Bone marrow (tissue), 2 donors: ENCODE data around the gene RHBDD3.

Source experiments
- DNase-seq, 2 donors: peaks; one replicate each; lab custom pipeline; 2025; lab: John Stamatoyannopoulos, UW

Gene RHBDD3

GRCh38 chr22:29306175-29306834 is 38.5 kb upstream of the RHBDD3 start, which contains the start of gene GAS2L1:
GAS2L1 (plus strand) TSS chr22:29306650; CDS start chr22:29308106, 1,456 bp downstream.
- peak; percentile 49 to 60 for DNase-seq

DNA sequence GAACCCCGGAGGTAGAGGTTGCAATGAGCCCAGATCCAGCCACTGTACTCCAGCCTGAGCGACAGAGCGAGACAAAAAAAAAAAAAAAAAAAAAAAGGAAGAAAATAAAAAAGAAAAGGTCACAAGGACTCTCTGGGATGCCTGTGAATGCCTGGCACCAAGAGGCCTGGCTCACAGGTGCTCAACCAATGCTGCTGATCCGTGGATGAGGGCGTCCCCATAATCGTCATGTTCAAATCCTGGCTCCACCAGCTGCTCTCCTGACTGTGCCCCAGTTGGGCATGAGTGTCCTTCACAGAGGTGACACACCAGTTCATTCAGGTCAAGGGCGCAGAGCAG is 38.0 kb upstream of the RHBDD3 start:
- DNase-seq = no peak

DNA sequence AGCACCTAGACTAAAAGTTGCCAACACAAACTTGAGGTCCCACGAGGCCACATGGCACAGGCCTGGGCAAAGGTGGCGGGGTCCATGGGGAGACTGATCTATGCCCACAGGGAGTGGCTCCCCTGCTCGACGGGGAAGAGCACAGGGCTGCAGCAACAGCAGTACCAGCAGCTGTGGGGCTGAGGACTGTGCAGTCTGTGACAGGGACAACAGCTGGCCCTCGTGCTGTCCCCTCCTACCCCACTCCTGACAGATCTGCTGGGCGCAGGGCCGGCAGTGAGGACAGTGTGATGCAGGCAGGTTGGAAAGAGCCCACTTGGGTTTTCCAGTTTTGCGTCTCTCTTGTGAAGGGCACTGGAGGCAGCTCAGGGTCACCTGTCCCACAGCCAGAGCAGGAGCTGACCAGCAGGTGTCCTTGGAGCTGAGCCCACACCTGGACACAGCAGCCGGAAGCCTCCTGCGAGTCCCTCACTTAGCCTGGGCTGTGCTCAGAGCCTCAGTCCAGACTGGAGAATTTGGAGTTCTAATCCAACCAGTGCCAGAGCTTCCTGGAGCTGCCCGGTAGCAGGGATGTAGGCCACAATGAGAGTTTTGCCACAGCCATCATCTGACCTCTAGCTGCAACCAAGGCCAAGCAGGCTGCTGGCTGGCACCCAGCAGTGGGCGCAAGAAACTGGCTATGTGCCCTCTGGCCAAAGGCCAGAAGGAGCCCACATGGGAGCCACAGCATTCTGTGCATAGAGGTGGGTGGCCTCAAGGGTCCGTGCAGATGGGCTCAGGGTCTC is 35.1 kb upstream of the RHBDD3 start:
- DNase-seq = no peak

DNA sequence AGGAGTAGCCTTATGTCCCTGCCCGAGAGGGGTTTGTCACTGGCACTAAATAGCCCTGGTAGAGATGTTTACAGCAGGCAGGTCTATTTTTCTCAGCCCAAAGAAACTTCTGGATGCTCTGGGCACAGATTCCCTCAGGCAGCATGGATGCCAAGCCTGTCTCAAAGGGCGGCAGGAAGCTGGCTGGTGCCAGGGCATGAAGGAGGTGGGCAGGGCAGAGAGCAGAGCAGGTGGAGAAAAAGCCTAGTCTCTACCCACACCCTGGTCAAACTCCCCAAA is 34.6 kb upstream of the RHBDD3 start:
- no peak for DNase-seq

DNA sequence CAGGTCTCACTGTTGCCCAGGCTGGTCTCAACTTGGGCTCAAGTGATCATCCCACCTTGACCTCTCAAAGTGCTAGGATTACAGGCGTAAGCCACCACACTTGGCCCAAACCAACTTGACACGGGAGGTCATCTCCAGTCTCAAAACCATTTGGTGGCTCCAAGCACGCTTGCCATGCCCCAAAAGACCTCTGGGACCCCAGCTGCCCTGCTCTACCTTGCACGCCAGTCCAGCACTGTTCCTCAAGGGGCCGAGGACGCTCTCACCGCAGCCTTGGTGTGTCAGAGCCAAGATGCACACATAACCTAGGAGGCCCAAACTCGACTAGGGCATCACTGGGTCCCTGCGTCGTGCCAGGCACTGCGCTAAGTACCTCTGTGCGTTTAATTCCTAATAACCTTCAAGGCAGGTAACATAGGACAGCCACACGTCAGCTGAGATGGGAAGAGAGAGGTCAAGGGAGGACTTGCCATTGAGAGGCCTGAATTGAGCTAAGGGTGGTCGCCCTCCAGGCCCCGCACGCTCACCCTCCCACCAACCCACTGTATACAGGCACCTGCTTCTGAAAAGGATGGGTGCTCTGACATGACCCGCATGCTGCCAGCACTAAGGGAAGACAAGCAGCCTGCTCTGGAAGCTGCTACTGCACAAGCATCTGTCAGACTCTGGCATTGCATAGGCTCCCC is 34.1 kb upstream of the RHBDD3 start:
- no peak for DNase-seq

DNA sequence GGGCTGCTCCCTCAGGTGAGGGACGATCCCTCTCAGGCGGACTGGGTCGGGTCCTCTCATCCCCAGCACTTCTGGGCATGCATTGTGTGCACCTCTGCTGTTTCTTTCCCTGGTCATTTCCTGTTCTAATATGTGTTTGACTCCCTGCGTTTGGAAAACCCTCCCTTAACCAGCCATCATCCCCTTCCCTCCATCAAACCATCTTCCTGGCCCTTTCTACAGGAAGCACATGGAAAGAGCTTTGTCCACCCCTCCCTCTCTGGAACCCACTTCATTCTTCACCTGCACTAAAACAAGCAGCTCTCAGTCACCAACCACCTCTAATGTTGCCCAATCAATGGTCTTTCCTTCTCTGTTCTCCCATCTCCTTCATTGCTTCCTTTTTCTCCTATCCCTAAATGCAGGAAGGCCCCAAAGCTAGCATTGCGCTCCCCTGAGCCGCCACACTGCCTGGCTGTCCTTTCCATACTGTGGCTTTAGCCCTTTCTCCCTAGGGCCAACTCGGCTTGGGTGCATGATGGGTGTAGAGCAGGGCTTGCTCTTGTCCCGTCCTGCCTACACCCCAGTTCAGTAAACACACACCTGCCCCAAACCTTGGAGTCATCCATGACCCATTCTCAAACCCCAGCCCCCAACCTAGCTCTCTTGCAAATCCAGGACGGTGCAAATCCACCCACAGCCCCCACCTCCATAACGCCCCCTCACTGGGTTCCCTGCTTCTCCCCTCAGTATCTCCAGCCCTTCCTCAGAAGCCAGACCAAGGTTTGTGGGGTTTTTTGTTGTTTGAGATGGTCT is 33.2 kb upstream of the RHBDD3 start:
- DNase-seq = no peak

- no peak for DNase-seq
Measured at GRCh38 chr22:29300467-29300806, 32.7 kb upstream of the RHBDD3 start.

DNA sequence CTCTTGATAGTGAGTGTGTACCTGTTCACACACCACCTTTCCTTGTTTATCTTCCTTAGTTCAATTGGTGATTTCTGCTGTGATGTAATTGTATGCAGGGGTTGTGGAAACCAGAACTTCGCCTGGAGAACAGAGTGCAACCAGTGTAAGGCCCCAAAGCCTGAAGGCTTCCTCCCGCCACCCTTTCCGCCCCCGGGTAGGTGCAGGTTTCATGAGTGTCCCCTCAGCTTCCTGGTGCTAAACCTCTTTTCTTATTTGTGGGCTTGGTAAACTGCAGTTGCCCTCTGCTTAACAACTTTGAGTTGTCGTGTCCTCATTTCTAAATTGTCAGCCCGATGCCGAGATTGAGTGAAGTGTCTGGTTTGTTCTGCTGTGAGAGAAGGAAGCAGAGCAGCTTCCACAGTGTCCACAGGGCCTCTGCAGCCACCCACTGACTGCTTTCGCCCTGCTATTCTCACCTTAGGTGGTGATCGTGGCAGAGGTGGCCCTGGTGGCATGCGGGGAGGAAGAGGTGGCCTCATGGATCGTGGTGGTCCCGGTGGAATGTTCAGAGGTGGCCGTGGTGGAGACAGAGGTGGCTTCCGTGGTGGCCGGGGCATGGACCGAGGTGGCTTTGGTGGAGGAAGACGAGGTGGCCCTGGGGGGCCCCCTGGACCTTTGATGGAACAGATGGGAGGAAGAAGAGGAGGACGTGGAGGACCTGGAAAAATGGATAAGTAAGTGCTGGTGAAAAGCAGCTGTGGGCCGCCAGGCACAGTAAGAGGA is 31.5 kb upstream of the RHBDD3 start:
- no peak for DNase-seq

DNA sequence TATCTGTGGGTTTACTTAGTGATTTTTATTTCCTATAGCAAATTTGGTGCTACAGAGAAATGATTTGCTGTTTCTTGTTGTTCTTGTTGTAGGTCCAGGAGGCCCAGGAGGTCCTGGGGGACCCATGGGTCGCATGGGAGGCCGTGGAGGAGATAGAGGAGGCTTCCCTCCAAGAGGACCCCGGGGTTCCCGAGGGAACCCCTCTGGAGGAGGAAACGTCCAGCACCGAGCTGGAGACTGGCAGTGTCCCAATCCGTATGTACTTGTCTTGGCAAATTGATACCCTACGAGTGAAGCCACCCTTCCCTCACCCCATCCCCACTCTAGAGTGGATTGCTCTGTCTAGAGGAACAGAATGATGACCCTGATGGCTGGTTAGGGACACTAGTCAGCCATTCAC is 30.9 kb upstream of the RHBDD3 start:
- DNase-seq = no peak

DNA sequence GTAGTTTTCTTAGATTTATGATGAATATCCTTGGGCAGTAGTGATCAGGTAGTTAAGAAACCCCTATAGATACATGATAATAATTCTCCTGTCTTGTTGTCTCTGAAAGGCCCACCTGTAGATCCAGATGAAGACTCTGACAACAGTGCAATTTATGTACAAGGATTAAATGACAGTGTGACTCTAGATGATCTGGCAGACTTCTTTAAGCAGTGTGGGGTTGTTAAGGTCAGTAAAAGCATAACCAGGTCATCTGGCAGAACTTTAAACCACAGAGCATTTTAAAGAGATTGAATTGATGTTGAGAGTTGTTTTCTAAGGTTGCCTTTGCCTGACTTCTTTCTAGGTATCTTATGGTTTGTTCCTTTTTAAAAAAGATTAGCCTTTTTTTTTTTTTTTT is 24.6 kb upstream of the RHBDD3 start:
- DNase-seq = no peak

GRCh38 chr22:29291215-29291614 is 23.4 kb upstream of the RHBDD3 start:
- DNase-seq = no peak

DNA sequence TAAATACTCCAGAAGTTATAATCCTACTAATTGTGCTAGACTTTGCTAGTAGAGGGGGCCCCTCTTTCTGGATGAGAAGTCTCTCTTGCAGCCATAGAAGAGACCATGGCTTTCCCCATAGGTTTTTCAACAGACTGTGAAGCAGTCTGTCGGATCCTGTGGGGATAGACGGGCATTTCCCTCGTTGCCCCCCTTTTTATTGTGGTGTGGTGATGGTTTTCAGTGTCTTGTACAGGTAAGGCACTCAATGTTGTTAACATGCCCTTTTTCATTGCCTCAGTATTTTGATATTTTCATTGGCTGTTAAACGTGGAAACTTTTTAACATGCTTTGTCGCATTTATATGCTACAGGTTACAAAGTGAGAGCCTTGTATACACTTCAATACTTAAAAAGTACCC is 22.3 kb upstream of the RHBDD3 start:
- no peak for DNase-seq

DNA sequence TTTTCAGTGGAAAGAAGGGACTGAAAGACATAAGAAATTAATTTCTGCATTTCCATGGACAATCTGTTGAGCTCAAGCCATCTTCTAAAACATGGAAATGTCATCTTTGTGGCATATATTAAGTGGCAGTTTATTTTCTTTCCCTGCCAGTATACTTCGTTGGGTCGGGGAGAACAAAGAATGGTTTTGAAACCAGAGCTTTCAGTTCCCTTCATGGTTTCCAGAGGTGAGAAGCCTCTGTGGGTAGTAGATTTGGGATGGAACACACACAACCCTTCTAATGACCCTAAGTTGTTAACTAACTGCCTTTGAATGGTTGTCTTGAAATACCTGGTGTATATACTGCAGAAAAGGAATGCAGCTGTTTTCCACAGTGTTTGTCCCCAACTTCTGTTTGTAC is 21.1 kb upstream of the RHBDD3 start:
- no peak for DNase-seq

DNA sequence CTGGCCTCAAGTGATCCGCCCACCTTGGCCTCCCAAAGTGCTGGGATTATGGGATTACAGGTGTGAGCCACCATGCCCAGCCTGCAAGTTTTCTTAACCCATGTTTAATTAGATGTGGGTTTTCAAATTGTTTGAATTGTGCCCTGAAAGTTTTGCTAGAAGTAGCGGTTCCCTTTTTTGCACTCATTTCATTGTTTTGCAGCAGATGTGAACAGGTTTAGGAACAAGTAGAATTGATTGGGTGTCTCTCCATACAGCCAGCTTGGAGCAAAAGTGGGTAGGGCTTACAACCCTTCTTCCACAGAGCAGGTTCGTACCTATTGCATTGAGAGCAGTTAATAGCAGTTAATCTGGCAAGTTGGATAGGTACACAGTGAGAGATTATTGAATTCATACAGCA is 16.4 kb upstream of the RHBDD3 start:
- DNase-seq = no peak

- no peak for DNase-seq
Measured at GRCh38 chr22:29277927-29278326, 10.1 kb upstream of the RHBDD3 start.

GRCh38 chr22:29275819-29276565 is 8.2 kb upstream of the RHBDD3 start:
- no peak for DNase-seq

DNA sequence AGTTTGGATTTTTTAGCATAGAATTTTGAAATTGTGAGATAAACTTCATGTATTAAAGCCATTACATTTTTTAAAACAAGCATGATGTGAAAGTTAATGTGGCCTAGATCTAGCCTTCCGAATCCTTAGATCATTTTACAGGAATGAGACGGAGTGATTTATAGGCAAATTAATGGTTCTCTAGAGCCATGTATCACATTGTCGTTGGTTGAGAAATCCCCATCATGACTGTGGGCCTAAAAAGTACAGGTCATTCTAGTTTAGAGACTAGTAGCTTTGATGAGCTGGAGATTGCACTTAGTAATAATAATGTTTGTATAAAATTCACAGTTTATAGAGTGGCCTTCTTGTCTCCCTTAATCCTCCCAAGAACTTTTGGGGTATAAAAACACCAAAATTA is 7.4 kb upstream of the RHBDD3 start:
- no peak for DNase-seq

DNA sequence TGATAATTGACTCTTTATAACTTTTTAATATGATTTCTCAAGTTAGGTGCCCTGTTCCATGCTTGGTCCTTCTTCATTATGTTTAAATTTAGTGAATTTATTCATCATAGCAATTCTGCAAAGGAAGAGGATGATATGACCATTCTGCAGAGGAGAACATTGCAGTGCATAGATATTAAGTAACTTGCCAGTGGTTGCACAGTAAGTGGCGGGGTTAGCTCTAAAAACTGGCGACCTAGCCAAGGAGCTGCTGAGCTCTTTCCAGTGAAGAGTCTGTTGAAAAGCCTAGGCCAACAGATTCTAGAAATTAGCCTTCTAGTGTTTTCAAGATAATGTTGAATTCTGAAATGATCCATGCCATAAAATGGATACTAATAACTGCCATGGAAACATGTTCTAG is 4.8 kb upstream of the RHBDD3 start:
- no peak for DNase-seq

DNA sequence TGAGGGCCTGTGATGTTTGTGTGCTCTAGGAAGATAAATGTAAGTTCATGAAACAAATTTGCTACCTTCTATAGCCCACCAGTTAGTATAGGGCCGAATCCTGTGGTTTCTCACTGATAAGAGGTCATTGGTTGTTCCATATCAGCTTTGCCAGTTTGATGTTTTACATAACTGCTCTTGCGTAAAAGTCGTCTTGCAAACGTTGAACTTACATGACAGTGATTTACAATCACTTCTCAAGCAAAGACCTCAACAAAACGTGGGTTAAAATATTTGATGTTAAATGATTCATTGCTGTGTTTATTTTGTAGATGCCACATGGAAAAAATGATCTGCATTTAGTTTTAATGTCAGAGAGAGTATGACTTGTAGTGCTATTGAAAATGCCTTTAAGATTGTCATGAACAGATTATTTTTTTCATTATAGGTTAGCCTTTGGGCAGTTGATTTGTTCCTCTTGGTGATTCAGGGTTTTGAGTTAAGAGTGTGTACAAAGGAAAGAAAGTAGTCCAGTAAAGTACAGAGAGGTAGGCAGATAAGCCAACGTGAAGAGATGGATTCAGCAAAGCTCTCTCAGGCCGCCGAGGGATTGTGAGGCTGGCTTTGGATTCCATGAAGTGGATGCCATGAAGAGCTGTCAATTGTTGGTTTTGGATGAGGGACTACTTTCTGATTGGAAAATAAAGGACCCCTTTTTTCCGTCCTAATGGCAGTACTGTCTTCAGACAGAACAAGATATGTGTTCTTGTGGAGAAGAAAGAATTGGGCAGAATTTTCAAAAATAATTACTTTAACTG is 2.9 kb upstream of the RHBDD3 start:
- DNase-seq = no peak

GRCh38 chr22:29269731-29270474 is 2.1 kb upstream of the RHBDD3 start:
- no peak for DNase-seq
